ENCODE data around the gene TFRC. TPM values are rescaled to one million over a fixed set of nuclear protein-coding genes. Genes with fewer than 3 reads are reported as not detected.
"Not testable (repeated sequence)": the region's sequence is repeated elsewhere in the genome, so short reads cannot be mapped to it uniquely, and the experiment has no call there.

The TFRC gene
- total RNA-seq, result 408 and 413 TPM in 2 replicates

DNA sequence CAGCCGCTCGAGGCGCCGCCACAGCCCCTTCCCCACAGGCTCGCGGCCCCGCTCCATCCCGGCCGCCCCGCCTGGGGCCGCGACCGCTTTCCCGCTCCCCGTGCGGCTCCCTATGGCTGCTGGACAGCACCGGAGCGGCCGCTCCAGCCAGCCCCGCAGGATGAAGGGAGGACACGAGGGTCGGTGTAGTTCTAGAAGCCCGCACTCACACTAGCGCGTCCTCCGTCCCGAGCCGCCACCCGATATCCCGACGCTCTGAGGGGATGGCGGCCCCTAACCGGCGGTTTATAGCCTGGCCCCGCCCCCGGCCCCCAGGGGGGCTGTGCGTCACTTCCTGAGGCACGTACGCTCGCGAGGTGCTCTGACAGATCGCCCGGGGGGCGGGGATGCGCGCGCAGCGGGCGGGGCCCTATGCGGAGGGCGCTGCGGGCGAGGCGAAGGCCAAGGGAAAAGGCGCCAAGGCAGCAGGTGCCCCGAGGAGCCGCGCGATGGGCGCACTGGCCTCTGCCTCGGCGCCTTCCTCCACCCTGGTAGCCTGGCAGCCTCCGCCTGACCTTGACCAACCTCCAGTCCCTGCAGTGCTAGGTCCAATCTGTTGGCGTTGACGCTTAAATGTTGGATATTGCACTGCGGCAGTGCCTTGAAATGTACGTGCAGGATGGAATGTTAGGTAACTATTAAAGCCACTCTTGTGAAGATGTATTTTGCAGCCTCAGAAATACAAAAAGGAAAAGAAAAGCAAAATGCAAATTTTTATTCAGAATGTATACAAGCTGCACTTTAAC lies at the start of gene TFRC:
Gene TFRC, minus strand, starts transcription at position 257 of the 785 bp plus-strand sequence. CDS start 4,991 bp downstream, outside the sequence.
- intact Hi-C loops (cut with micrococcal nuclease), result loop anchor here (1.0 to 5.0 kb wide), 6 partner anchors 45 to 485 kb away; partner anchors contain the start of genes FBXO45, RNF168, TNK2 and UBXN7

DNA sequence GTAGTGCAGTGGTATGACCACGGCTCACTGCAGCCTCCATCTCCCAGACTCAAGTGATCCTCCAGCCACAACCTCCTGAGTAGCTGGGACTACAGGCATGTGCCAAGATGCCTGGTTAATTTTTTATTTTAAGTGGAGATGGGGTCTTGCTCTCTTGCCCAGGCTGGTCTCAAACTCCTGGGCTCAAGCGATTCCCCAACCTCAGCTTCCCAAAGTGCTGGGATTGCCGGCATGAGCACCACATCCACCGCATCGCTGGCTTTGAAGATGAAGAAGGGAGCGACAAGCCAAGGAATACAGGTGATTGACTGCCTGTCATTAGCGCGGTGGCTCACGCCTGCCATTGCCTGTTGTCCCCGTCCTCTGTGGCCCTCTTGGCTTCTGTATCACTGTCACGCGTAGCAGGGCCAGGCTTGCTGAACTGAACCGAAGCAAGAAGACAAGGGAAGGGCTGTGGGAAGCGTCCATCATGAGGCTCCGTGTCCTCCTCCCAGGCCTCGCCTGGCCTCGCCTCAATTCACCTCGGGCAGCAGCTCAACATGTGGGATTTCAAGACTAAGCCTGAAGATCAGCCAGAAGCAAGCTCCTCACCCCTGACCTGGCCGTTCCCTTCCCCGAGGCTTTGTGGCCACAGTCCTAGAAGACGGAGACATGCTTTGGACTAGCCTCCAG lies 46.4 kb upstream of the TFRC start:
- intact Hi-C loops (cut with micrococcal nuclease), result loop anchor here (5.0 kb wide), 2 partner anchors 46 to 54 kb away; partner anchors contain the start of gene TFRC

DNA sequence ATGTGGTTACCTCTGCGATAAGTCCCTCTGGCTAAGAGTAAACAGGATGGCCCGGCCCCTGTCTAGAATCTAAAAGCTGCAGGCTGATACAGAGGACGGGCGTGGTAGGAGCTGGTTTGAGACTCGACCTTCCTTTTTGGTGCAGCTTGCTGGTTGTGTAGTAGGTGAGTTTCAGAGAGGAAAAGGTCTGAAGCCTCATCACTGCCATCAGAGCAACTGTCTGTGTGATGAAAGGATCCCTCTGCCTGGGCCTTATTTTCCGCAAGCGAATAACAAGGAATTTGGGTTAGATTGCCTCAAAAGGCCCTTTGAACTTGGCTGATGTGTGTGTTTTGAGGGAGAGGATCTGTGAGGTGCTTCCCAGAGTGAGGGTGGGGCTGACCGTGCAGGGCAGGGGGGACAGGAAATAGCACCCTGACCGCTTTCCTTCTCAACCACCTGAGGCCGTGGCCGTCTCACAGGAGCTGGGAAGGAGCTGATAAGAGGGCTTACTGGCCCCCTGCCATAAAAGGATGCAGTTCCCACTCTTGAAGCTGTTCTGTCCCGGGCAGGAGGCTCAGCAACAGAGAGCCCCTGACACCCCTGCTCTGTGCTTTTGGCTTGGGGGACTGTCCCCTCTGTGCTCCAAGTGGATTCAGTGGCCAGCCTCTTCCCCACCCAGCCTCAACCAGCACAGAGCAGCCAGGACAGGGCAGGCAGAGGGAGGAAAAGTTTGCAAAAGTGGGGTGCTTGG lies 45.6 kb upstream of the TFRC start:
- intact Hi-C loops (cut with micrococcal nuclease), result loop anchor here (5.0 kb wide), 2 partner anchors 45 to 55 kb away; partner anchors contain the start of gene TFRC

DNA sequence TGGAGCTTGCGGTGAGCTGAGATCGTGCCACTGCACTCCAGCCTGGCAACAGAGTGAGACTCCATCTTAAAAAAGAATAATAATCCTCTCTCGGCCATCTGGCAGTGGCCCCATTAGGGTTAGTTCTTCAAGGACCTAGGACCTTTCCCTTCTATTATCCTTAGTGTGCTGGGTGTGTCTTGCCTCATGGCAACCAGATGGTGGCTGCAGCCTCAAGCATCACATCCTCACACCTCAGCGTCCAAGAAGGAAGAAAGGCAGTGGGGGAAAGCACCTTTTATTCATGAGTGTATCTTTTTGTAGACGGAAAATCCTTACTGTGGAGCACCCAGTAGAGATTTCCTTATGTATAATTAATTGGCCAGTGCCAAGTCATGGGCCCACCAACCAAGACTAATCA lies 42.7 kb upstream of the TFRC start:
- intact Hi-C loops (cut with micrococcal nuclease), result loop anchor here (5.0 kb wide), 2 partner anchors 42 to 58 kb away; partner anchors contain the start of gene TFRC

DNA sequence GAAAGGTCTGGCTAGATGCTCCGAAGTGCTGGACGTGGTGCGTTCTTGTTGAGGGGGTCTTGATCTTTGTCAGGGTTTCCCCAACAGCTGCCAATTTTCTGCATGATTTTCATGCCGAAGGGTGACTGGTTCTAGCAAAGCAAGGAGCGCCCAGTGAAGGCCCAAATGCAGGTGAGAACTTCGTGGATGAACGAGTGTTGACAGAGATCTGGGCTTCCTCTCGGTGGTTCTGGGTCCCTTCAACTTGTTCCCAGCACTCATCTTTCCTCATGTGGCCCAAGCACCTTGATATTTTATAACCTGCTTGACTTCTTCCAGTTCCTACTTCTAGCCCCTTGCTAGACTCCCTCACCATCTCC lies 40.8 kb upstream of the TFRC start:
- intact Hi-C loops (cut with micrococcal nuclease), result no loop called here

DNA sequence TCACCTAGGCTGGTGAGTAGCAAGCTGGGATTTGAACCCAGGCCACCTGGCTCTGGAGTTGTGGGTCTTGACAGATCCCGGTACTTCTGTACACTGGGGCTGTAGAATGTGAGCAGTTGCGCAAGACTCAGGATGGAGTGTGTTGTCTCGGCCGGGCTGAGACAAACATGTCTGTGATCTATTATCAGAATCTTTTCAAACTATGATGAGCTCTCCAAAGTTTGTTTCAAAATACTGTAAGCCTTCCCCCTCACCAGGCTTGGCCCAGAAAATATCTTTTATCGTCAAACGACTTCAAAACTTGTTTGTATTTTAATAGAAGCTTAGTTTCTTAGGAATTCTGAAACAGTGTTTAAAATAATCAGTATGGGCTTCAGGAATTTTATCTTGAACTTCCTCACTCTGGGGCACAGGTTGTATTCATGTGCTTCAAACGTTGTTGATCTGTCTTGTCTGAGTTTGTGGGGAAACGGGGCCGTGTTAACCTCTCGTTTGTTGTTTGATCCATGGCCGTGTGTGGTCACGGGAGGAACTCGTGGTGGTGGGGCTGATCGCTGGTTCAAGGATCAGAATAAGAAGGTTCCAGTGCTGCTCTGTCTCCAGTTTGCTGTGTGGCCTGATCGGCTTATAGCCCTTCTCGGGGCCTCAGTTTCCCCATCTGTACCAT lies 40.3 kb upstream of the TFRC start:
- intact Hi-C loops (cut with micrococcal nuclease), result no loop called here

DNA sequence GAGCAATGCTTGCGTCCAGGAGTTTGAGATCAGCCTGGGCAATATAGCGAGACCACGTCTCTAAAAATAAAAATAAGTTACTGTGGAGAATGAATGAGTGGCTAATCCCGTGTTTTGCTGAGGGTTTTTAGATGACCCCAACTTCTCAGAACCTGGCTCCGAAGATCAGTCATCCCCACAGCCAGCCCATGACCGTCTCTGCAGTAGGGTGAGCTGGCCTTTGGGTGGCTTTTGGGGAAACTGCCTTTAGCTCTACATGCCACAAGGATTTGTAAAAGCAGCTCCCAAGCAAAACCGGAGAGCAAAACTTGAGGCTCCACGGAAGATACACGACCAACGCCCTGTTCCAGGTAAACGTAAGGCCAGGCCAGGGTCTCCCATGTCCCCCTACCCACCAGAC lies 39.2 kb upstream of the TFRC start:
- intact Hi-C loops (cut with micrococcal nuclease), result no loop called here

DNA sequence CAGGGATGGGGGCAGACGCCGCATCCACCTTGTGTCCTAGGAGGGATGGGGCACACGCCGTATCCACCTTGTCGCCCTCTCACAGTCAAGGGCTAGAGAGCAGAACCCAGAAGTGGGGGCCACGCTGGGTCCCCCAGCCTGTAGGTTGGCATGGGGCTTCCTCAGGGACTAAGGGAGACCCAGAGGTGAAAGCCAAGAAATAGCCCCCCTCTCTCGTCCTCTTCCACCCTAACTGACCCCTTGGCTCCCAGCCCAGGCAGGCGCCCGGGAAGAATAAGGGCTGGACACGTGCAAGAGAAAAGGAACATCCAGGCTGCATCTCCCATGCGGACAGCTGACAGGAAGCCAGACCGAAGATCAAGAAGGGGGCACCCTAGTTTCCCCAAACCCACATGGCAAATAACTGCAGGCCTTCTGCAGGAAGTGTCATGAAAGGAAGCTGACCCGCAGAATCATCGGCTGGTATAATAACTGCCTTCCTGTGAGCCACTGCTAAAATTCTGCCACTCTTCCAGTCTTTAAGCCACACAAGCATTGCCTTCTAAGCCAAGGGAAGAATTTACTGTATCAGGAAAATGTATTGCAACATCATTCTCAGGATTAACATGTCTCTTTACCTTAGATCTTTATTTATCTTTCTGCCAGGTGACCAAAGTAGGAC lies 38.5 kb upstream of the TFRC start:
- intact Hi-C loops (cut with micrococcal nuclease), result no loop called here

DNA sequence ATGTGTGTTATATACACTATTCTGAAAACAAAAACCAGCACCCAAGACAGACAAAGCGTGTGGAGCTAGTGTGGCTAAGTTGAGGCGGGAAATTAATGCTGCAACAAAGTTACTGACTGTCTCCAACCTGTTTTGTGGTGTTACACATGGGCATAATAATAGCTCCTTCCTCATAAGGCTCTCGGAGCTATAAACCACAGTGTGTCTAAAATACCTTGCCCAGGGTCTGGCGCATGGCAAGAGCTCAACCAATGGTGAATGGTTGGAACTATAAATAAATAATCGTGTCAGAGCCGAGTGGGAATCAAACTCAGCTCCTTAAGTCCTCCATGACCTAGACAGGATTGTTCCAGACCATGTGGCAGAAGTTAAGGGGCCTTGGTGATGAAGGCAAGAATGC lies 35.9 kb upstream of the TFRC start:
- intact Hi-C loops (cut with micrococcal nuclease), result no loop called here

DNA sequence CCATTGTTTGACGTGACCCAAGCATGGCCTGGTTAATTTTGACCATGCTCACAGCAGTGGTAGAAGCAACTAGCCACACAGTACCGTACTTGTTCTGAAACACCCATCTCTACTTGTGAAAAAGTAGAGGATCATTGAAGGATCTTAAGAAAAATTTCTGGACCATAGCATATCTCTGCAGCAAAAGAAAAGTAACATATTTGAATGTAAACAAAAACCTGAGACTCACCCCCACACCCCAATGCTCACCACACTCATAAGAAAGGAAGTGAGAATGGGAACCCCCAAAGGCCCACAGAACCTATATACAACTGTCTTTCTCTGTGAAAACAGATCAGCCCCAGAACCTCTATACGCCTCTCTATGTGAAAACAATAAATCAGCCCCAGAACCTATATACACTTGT lies 33.8 kb upstream of the TFRC start:
- intact Hi-C loops (cut with micrococcal nuclease), result no loop called here

DNA sequence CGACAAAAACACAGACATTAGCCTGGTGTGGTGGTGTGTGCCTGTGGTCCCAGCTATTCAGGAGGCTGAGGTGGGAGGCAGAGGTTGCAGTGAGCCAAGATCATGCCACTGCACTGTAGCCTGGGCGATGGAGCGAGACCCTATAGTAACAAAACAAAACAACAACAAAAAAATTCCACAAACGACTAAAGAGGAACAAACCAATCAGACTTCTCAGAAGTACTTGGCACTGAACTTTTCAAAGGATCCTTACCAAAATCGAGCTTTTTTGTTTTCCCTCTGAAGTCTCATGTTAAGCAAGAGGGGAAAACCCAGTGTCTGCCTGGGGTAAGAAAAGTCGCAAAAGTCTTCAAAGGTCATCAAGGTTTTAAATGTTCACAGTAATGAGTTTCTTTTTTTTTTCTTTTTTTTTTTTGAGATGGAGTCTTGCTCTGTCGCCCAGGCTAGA lies 30.1 kb upstream of the TFRC start:
- intact Hi-C loops (cut with micrococcal nuclease), result no loop called here

DNA sequence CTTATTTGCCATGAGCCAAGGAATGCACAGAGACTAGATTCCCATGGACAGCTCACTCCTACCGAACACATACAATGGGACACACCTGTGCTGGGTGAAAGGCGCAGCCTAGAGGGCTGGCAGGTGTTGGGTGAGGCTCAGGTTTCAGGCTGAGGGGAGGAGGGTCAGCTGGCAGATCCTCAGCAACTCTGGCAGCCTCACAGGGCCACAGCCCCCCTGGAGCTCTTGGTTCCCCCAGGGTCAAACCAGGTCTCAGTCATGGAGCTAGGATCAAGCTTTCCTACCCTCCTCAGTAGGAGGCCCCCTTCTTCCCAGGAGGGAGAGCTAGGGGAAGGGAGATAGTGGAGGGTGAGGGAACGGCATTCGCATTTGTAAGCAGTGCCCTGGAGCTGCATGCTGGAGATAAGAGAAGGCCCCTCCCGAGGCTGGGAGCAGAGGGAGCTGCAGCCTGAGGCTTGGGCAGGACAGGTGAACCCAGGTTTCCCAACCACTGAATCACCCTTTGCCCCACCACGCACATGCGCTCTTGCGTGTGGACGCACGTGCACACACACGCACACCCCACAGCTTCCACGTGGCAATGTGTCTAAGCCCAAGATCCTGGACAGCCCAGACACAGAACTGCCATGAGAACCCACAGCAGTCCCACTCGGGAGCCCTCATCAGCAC lies 26.3 kb upstream of the TFRC start:
- intact Hi-C loops (cut with micrococcal nuclease), result no loop called here

DNA sequence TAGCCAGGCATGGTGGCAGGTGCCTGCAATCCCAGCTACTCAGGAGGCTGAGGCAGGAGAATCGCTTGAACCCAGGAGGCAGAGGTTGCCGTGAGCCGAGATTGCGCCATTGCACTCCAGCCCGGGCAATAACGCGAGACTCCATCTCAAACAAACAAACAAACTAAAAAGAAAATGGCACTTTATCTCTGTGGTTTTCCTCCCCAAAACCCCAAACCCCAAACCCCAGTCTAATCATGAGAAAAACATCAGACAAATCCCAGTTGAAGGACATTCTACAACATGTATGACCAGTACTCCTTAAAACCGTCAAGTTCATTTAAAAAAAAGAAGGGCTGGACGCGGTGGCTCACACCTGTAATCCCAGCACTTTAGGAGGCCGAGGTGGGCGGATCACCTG lies 22.8 kb upstream of the TFRC start:
- intact Hi-C loops (cut with micrococcal nuclease), result not testable (repeated sequence)

DNA sequence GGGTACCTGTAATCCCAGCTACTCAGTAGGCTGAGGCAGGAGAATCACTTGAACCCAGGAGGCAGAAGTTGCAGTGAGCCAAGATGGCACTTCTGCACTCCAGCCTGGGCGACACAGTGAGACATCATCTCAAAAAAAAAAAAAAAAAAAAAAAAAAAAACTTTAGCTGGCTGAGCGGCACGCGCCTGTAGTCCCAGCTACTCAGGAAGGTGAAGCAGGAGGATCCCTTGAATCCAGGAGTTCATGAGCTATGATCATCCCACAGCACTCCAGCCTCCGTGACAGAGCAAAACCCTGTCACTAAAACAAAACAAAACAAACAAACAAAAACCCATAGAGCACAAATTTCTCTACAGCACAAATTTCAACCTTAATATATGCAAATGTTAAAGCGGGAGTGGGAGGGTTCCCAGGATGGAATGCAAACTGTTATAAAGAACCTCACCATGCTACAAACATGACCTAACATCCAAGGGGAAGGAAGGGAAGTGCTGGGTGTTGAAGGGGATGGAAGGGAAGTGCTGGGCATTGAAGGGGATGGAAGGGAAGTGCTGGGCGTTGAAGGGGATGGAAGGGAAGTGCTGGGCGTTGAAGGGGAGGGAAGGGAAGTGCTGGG lies 16.6 kb upstream of the TFRC start:
- intact Hi-C loops (cut with micrococcal nuclease), result not testable (repeated sequence)

DNA sequence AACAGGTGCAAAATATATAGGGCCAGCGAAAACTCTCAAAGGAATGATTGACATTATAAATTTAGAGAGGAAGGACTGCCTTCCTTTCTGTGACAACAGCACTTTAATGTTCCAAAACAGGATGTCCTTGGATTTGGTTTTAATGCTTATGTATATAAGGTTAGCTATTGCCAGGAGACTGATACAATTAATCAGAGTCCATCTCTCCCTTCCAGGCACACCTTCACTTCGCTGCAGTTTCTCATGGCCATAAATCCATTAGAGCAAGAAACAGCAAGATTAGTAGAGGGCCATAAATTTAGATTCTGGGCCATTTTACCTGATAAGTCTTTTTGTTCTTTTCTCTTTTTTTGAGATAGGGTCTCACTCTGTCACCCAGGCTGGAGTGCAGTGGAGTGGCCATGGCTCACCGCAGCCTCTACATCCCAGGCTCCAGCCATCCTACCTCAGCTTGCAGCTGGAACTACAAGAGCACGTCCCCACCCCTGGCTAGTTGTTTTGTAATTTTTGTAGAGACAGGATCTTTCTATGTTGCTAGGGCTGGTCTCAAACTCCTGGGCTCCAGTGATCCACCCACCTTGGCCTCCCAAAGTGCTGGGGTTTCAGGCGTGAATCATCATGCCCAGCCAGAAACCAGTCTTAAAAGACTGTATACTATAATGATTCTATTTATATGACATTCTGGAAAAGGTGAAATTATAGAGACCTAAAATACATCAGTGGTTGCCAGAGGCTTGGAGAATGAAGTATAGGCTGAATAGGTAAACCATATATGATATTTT lies 15.7 kb upstream of the TFRC start:
- intact Hi-C loops (cut with micrococcal nuclease), result no loop called here

DNA sequence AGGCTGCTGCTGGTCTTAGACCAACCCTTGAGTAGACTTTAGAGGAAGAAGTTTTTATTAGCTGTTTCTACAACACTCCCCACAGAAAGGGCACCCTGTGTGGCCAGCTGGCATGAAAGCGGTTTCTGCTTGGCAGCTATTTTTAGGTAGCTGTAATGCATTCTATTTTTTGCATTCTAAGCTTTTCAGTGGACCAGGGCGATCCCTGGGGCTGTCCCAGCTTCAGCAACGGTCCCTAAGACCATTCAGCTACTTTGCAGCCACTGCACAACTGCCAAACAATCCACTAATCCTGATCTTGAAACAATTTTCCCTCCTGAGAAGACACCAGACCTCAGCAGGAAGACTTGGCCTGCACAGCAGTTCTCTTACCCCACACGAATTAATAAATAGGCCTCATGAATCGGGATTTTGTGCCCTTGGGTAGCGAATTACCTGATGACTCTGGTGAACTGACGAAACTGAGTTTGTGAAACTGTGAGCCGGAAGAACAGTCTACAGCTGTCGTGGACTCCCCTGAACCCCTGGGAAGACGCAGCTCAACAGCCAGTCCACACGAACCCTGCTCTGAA lies 14.6 kb upstream of the TFRC start:
- intact Hi-C loops (cut with micrococcal nuclease), result no loop called here

DNA sequence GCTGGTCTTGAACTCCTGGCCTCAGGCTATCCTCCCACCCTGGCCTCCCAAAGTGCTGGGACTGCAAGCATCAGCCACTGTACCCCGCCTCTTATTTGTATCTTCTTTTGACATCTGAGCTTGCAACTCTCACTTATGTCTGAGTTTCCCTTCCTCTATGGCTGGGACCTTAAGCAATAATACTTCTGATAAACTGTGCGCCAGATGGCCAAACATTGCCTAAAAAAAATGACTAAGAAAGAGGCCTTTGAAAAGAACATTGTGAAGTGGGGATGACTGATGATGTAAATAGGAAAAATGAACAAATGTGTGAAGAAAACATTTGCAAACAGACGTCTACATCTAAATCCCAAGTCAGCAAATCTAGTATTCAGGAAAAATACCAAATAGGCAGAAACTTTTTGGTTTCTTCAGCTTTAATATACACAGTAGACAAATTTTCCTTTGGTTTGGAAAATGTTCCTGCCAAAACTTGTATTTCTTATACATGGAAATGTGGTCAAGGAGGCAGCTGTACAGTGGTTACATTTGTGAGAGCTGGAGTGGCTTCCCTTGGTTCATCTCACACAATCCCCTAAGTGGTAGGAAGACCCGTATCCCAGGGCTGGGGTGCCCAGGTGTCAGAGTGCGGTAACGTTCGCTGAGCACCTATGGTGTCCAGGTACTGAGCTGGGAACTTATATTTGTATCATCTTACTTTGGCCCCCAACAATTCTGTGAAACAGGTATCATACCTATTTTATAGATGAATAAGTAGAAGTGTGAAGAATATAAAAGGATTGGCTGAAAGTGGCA lies 11.6 kb upstream of the TFRC start:
- intact Hi-C loops (cut with micrococcal nuclease), result no loop called here

DNA sequence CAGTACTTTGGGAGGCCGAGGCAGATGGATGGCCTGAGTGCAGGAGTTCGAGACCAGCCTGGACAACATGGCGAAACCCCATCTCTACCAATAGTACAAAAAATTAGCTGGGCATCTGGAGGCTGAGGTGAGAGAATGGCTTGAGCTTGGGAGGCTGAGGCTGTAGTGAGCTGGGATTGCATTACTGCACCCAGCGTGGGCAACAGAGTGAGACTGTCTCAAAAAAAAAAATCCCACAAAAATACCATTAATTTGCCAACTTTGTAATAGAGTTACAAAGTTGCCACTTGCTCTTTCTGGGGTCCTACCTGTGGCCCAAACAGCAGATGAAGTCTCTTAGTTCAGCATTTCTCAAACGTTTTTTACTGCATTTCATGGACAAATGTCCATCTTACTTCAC lies 6.0 kb upstream of the TFRC start:
- intact Hi-C loops (cut with micrococcal nuclease), result no loop called here
